Measurements from ENCODE around the gene L3MBTL4. TPM values are rescaled to one million over a fixed set of nuclear protein-coding genes. Genes with fewer than 3 reads are reported as not detected.

Gene L3MBTL4
- total and polyA plus RNA-seq, 7 donors = 1.2 to 5.7 (median 3.4) TPM

GRCh38 chr18:6132751-6133368 is 281.9 kb downstream of the L3MBTL4 start:
- no peaks in the 10 kb centered on the region for H3K36me3 ChIP-seq
- 91 to 93% methylated on average over 10 of the region's 10 CpGs for WGBS, 2 donors
- TF ChIP-seq POLR2AphosphoS5 (IDR thresholded peaks at IDR 0.05) (no peak), EP300 (IDR thresholded peaks at IDR 0.05) (no peak), CTCF (IDR thresholded peaks at IDR 0.05) (no peak), POLR2A (IDR thresholded peaks at IDR 0.05) (no peak)
- DNase-seq = no peak
- H3K4me3 ChIP-seq = no peak overlapping the region
- no peaks in the 10 kb centered on the region for H3K27me3 ChIP-seq
- no peaks in the 10 kb centered on the region for H3K4me1 ChIP-seq
- H3K9me3 ChIP-seq = no peaks in the 10 kb centered on the region
- intact Hi-C loops (cut with DNase I) = no loop called here
- H3K27ac ChIP-seq = no peak overlapping the region

GRCh38 chr18:6120820-6121279 is 293.9 kb downstream of the L3MBTL4 start:
- intact Hi-C loops (cut with DNase I) = no loop called here
- TF ChIP-seq POLR2A (IDR thresholded peaks at IDR 0.05) (no peak), CTCF (IDR thresholded peaks at IDR 0.05) (no peak), EP300 (IDR thresholded peaks at IDR 0.05) (no peak), POLR2AphosphoS5 (IDR thresholded peaks at IDR 0.05) (no peak)
- H3K36me3 ChIP-seq = no peaks in the 10 kb centered on the region
- no peak overlapping the region for H3K4me3 ChIP-seq
- H3K9me3 ChIP-seq = no peaks in the 10 kb centered on the region
- H3K27ac ChIP-seq = no peak overlapping the region
- DNase-seq = no peak
- peaks cover 0 to 7% (median 0%) of the 10 kb centered on the region in 4 donors for H3K4me1 ChIP-seq
- WGBS, 2 donors = 62 to 74% methylated on average over 4 of the region's 4 CpGs
- H3K27me3 ChIP-seq = no peaks in the 10 kb centered on the region

- Histone ChIP-seq H3K4me3 (no peak overlapping the region), H3K9me3 (no peaks in the 10 kb centered on the region), H3K27me3 (no peaks in the 10 kb centered on the region), H3K27ac (no peak overlapping the region), H3K4me1 (peaks cover 0 to 7% (median 0%) of the 10 kb centered on the region in 4 donors), H3K36me3 (no peaks in the 10 kb centered on the region)
- TF ChIP-seq POLR2AphosphoS5 (IDR thresholded peaks at IDR 0.05) (no peak), EP300 (IDR thresholded peaks at IDR 0.05) (no peak), CTCF (IDR thresholded peaks at IDR 0.05) (no peak), POLR2A (IDR thresholded peaks at IDR 0.05) (no peak)
- DNase-seq = no peak
- intact Hi-C loops (cut with DNase I) = no loop called here
- 80 to 96% methylated on average over 1 of the region's 1 CpG for WGBS, 2 donors
Observed at GRCh38 chr18:6119761-6120160, 294.9 kb downstream of the L3MBTL4 start.

GRCh38 chr18:6118080-6118479 is 296.6 kb downstream of the L3MBTL4 start:
- intact Hi-C loops (cut with DNase I) = no loop called here
- Histone ChIP-seq H3K4me3 (no peak overlapping the region), H3K27ac (no peak overlapping the region), H3K36me3 (no peaks in the 10 kb centered on the region), H3K27me3 (no peaks in the 10 kb centered on the region), H3K4me1 (peaks cover 0 to 7% (median 0%) of the 10 kb centered on the region in 4 donors), H3K9me3 (no peaks in the 10 kb centered on the region)
- 70 to 74% methylated on average over 2 of the region's 2 CpGs for WGBS, 2 donors
- TF ChIP-seq POLR2AphosphoS5 (IDR thresholded peaks at IDR 0.05) (no peak), CTCF (IDR thresholded peaks at IDR 0.05) (no peak), EP300 (IDR thresholded peaks at IDR 0.05) (no peak), POLR2A (IDR thresholded peaks at IDR 0.05) (no peak)
- DNase-seq = no peak

GRCh38 chr18:6115710-6116109 is 299.0 kb downstream of the L3MBTL4 start:
- WGBS, 2 donors = 88 to 96% methylated on average over 4 of the region's 4 CpGs
- no peaks in the 10 kb centered on the region for H3K9me3 ChIP-seq

More at GRCh38 chr18:6115710-6116109, 299.0 kb downstream of the L3MBTL4 start:
- no peaks in the 10 kb centered on the region for H3K36me3 ChIP-seq
- intact Hi-C loops (cut with DNase I) = no loop called here
- peaks cover 0 to 5% (median 0%) of the 10 kb centered on the region in 4 donors for H3K4me1 ChIP-seq
- no peaks in the 10 kb centered on the region for H3K27me3 ChIP-seq
- no peak overlapping the region for H3K4me3 ChIP-seq
- H3K27ac ChIP-seq = no peak overlapping the region
- no peak for DNase-seq
- no peak for TF ChIP-seq CTCF (IDR thresholded peaks at IDR 0.05)
- no peak for TF ChIP-seq EP300 (IDR thresholded peaks at IDR 0.05)

All from sigmoid colon (tissue), 7 donors.